HG03097 (cell line): ENCODE results near the gene DLGAP1.

ENCODE experiments used
- ATAC-seq: cut with Tn5 transposase; IDR thresholded peaks from one replicate; pipeline ENCODE4 v1.9.1; 2021; ENCODE audit not compliant: unreplicated experiment, low FRiP score

The DLGAP1 gene

DNA sequence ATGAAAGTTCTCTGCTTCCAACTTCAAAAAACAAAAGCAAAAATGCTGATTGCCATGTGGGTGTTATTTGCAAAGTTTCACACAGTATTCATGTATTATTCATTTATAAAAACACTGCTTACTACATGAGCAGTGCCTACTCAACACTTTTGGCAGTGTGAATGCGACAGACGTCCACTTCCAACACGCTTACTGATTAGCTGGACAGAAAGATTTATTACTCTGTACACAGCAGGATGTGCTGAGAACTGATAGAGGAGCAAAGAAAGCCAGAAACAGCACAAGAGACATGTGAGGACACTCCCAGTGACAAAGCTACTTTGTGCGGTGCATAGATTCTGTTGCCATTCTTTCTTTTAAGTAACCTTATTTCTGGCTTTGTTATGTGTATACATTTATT lies 258.8 kb downstream of the DLGAP1 start:
- ATAC-seq, result no peak

- ATAC-seq, result no peak
These were observed 262.0 kb downstream of the DLGAP1 start for GRCh38 chr18:4193086-4193485.

- ATAC-seq, result no peak
These were observed 273.1 kb downstream of the DLGAP1 start for GRCh38 chr18:4181882-4182568.

- no peak for ATAC-seq
These were observed 274.0 kb downstream of the DLGAP1 start for GRCh38 chr18:4181086-4181485.

- no peak for ATAC-seq
These were observed 282.7 kb downstream of the DLGAP1 start for GRCh38 chr18:4172196-4173100.

DNA sequence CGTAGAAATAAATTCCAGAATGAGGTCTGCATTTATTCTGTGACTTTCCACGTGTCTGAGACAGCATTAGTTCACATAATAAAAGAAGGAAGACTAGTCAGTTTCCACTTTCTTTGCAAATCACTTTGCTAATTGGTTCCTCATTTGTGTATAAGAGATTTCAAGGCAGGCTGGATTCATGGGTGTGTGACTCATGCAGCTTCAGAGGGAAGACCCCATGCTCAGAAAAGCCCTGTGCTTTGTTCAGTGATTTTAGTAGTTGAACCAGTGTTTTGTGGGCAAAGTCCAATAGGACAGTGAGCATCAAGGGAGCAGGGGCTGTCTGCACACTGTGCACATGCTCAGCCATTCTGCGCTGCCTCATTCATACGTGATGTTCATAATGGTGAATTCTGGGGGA lies 297.8 kb downstream of the DLGAP1 start:
- ATAC-seq, result no peak

DNA sequence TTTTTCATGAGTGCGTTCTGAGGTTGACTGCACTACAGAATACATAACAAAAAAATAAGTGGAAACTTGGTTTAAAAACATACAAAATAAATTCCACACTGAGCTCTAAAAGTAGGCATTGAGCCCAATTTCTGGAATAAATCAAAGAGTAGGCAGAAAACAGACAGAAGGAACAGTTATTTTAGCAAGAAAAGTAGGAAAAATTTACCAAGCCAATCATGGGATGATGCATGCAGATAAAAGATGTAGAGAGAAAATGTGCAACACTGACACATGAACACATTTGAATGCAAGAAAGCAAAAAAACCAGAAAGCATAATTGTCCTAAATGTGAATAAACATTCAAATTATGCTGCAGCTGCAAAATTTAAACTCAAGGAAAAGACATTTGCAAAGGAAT lies 308.3 kb downstream of the DLGAP1 start:
- no peak for ATAC-seq

DNA sequence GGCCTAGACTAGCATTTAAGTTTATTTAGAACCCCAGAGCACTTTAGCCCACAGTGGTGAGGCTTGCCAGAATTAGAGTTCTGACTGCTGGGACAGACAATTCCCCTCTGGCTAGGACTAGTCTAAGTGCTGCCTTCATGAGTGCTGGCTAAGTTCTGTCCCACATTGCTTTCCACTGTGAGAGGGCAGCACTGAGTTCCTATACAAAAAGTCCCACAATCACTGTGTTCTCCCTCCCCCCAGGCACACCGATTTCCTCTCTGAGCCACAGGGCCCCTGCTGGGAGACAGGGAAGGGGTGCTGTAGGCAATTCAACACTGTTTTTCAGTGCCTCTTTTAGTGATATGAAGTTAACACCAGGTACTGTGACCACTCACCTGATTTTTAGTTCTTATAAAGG lies 310.9 kb downstream of the DLGAP1 start:
- ATAC-seq, result no peak

DNA sequence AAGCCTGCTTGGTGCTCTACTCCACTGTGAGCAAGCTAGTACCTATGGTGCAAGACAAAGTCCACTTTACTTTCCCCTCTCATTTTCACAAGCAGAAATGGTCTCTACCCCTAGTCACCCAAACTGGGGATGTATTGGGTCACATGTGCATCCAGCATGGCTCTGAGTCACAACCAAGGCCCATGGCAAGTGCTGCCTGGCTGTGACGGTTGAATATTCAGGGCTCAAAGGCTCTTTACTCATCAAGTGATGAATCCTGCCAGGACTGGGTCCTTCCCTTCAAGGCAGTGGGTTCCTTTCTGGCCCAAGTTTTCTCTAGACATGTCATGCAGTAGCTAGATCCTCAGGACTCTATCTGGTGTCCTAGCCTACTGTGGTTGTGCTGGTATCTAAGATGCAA lies 311.5 kb downstream of the DLGAP1 start:
- ATAC-seq, result no peak

GRCh38 chr18:4142876-4143275 lies 312.2 kb downstream of the DLGAP1 start:
- ATAC-seq, result no peak

GRCh38 chr18:4134700-4135099 lies 320.4 kb downstream of the DLGAP1 start:
- ATAC-seq, result no peak

DNA sequence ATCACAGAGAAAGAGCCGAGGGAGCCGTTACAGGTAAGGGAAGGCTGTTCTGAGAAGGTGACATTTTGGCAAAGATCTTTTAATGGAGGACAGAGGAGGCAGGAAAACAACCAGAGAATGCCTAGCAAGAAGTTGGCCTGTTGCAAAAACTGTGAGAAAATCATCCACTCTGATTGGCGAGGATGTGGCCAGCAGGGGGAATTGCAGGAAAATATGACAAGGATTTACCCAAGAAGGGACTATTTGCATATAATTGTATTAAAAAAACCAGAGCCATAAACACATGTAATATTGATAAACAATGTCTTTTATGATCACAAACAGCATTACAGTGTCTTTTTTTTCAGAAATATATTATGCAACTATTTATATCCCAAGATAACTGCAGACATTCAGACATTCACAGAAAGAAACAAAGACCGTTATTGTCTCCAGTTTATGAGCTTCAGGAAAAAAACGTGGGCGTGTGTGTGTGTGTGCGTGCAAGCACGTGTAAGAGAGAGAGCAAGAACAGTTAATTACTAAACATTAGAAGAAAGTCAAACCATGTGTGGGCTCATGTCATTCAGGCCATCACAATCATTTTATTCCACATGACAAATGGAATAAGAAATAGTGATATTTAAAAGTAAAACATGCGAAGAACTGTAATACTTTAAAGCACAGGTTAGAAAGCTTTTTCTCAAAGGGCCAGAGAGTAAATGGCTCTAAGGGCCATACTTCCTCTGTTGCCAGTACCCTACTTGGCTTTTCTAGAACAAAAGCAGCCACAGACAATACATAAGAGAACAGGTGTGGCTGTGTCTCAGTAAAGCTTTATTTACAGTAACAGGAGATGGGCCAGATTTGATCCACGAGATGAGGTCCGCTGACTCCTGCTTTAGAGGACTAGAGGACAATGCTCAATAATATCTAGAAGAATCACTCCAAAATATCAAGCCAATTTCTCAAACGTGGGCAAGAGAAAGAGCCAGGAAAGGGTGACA lies 324.1 kb downstream of the DLGAP1 start:
- no peak for ATAC-seq

GRCh38 chr18:4126939-4127338 lies 328.2 kb downstream of the DLGAP1 start:
- no peak for ATAC-seq

- no peak for ATAC-seq
These were observed 329.4 kb downstream of the DLGAP1 start for GRCh38 chr18:4125627-4126230.

DNA sequence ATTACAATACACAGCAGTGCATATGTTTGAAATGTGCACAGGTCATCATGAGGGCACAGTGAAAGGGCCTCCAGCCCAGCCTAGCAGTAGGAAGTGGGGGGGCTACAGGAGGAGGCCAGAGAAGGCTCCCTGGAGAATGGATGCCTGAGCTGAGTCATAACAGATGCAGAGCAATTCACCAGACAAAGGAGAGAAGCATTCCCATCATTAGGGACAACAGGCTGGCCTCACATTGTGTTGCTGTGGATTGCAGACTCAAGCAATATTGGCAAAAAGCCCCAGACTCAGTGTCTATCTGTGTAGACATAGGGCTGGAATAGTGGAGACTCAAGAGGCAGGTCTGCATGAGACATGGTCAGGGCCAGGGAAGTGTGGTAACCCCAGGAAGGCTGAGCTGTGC lies 329.9 kb downstream of the DLGAP1 start:
- no peak for ATAC-seq

GRCh38 chr18:4119813-4120212 lies 335.3 kb downstream of the DLGAP1 start:
- no peak for ATAC-seq

DNA sequence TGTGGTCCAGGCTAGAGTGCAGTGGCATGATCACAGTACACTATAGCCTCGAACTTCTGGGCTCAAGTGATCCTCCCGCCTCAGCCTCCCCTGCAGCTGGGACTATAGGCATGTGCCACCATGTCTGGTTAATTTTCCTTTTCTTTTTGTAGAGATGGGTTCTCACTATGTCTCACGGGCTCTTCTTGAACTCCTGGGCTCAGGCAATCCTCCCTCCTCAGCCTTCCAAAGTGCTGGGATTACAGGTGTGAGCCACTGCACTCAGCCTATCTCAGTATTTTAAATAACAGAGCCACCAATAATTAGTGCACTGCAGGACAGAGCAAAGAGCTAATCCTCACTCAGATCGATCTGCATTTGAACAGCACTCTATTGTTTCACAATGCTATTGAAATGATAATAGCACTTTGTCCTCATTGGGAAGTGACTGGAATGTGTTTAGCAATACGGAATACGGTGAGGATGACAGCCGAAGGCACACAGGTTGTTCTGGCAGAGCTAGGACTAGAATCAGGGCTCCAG lies 335.9 kb downstream of the DLGAP1 start:
- ATAC-seq, result no peak

GRCh38 chr18:4108016-4108415 lies 347.1 kb downstream of the DLGAP1 start:
- ATAC-seq, result no peak

DNA sequence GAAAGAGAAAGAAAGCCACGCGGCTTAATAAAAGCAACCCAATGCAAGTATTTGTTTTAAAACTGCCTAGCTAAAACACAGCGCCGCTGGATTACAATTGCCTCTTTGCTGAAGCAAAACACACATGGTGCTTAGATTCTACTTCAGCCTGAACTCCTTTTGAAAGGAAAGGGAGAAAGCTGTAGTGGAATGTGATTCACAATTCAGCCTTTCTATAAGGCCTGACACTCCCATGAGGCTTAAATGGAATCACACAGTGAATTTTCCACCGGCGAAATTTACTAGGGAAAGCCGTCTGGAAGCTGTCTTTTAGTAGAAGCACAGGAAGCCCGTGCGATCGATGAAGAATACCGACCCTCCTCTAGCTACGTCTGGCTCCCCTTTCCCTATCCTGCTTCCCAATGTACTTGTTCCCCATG lies 348.0 kb downstream of the DLGAP1 start:
- no peak for ATAC-seq

DNA sequence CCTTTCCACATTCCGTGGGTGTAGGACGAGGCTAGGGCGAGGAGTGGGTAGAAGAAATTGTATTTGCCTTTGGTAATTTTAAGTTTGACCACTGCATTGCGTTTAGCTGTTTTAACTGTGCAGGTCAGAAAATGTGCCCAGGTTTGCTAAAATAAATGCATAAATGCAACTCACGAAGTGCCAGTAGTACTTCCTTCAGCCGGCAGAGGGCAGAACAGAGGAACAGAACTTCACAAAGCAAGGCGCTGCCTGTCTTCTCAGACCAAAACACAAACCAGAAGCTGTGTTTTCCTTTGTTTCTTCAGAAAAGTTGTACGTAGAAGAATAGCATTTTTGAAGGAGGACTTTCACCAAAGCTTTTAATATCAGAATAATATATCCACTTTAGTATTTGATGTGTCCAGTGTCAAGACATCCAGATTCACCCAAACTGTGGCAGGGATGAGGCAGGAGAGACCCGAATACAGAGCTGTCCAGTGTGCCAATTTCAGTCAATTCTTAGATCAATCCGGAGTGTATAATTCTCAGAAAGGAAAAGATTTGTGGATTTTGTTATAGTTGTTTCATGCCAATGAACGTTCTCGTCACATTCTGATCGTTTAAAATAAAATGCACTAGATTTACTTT lies 348.6 kb downstream of the DLGAP1 start:
- ATAC-seq, result no peak
